Measurements from ENCODE around the gene PDCD2L. TPM values are rescaled to one million over a fixed set of nuclear protein-coding genes. Genes with fewer than 3 reads are reported as not detected.

The PDCD2L gene
- polyA plus RNA-seq, 1 donor (not counting 4 experiments of a cell fraction or from before 2014, with no cell fraction given): 23.8 TPM

DNA sequence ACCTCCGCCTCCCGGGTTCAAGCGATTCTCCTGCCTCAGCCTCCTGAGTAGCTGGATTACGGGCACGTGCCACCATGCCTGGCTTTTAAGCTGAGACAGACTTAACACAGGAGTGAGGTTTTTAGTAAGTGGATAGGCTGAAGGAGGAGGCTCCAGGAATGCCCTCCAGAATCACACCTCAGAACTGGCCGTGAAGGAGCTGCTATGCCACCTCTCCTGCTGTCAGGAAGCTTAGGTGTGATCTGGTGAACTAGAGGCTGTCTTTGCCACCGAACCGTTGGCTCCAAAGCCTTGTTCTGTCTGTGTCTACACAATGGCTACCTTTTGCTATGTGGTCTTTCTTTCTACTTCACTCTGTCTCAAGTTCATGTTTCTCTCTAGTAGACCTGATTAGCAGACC, 4.2 kb downstream of the PDCD2L start:
- no peaks in the 10 kb centered on the region for H3K9me3 ChIP-seq (ENCODE audit: control insufficient read depth, low read depth, low read length)
- no peak overlapping the region for H2AFZ ChIP-seq (ENCODE audit: control insufficient read depth, low read length)
- dilution Hi-C loops (cut with MboI; ENCODE audit: extremely low pct_ligation_motif_present, low sequenced_read_pairs): no loop called here
- FAIRE-seq: no peak
- no peaks in the 10 kb centered on the region for H3K9me1 ChIP-seq (ENCODE audit: control insufficient read depth, extremely low read depth, insufficient read depth, low read length)
- no peak overlapping the region for H3K9ac ChIP-seq (ENCODE audit: control insufficient read depth, extremely low read depth, insufficient read depth, low read length)
- no peak for TF ChIP-seq EZH2 (IDR thresholded peaks at IDR 0.05; ENCODE audit: low read length)
- TF ChIP-seq, protein P1, sequence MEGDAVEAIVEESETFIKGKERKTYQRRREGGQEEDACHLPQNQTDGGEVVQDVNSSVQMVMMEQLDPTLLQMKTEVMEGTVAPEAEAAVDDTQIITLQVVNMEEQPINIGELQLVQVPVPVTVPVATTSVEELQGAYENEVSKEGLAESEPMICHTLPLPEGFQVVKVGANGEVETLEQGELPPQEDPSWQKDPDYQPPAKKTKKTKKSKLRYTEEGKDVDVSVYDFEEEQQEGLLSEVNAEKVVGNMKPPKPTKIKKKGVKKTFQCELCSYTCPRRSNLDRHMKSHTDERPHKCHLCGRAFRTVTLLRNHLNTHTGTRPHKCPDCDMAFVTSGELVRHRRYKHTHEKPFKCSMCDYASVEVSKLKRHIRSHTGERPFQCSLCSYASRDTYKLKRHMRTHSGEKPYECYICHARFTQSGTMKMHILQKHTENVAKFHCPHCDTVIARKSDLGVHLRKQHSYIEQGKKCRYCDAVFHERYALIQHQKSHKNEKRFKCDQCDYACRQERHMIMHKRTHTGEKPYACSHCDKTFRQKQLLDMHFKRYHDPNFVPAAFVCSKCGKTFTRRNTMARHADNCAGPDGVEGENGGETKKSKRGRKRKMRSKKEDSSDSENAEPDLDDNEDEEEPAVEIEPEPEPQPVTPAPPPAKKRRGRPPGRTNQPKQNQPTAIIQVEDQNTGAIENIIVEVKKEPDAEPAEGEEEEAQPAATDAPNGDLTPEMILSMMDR (optimal IDR thresholded peaks at IDR 0.05 in 1 of 3, IDR thresholded peaks at IDR 0.05 in 1 of 3, conservative IDR thresholded peaks at IDR 0.05 in 1 of 3; ENCODE audit: extremely low read depth in 1 of 3, insufficient read depth in 2 of 3, low read length in 3 of 3): no peak
- H3K4me2 ChIP-seq (ENCODE audit: control insufficient read depth, extremely low read depth, insufficient read depth, low read depth, low read length): no peak overlapping the region
- no peaks in the 10 kb centered on the region for H4K20me1 ChIP-seq (ENCODE audit: control insufficient read depth, extremely low read depth, insufficient read depth, low read length)
- H3K27me3 ChIP-seq (ENCODE audit: control insufficient read depth, extremely low read depth, insufficient read depth, low read length): no peaks in the 10 kb centered on the region
- peaks cover 3% of the 10 kb centered on the region for H3K4me1 ChIP-seq (ENCODE audit: control insufficient read depth, extremely low read depth, insufficient read depth, low read length)
- DNase-seq (ENCODE audit: low read depth, low spot score): no peak
- H3K36me3 ChIP-seq (ENCODE audit: control insufficient read depth in 2 of 2, extremely low read depth in 1 of 2, insufficient read depth in 2 of 2, low read length in 2 of 2): peaks cover 4 to 11% of the 10 kb centered on the region in 2 experiments
- no peak overlapping the region for H3K4me3 ChIP-seq (ENCODE audit: control insufficient read depth in 2 of 3, extremely low read depth in 1 of 3, insufficient read depth in 2 of 3, low read depth in 1 of 3, low read length in 3 of 3)
- H3K27ac ChIP-seq (ENCODE audit: control insufficient read depth, insufficient read depth, low read length): no peak overlapping the region
- H3K79me2 ChIP-seq (ENCODE audit: control insufficient read depth, insufficient read depth, low read length): peaks cover 18% of the 10 kb centered on the region

DNA sequence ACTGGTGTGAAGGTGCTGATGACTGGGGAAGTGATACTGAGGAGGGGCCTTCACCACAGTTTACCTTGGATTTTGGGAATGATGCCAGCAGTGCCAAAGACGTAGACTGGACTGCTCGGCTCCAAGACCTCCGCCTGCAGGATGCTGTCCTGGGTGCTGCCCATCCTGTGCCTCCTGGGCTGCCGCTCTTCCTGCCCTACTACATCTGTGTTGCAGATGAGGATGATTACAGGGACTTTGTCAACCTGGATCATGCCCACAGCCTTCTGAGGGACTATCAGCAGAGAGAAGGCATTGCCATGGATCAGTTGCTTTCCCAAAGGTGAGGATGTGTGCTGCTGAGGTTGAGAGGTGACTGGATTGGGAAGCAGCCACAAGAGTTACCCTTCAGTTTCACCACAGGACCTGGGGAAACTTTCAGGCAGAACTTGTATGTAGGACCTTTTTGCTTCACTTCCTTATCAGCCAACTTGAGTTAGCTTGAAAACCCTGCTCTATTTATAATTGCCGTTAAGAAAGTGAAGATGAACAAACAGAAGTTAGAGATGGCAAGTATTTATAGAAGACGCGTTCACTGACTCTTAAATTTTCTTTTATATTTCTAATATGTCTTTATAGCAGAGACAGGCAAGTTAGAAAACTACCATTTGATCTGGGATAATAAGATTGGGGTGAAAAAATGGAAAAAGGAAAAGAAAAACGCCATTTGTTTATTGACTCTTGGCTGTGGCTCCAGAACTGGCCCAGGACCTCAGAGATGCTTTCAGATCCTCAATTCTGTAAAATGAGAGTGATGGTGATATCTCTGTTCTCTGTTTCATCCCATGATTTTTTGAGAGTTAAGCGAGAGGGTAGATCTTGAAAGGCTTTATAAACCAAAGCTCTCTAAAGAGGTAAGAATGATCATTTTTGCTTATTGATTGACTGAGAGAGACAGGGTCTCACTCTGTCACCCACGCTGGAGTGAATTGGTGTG, 5.3 kb downstream of the PDCD2L start:
- Histone ChIP-seq H4K20me1 (ENCODE audit: control insufficient read depth, extremely low read depth, insufficient read depth, low read length) (no peaks in the 10 kb centered on the region), H3K4me2 (ENCODE audit: control insufficient read depth, extremely low read depth, insufficient read depth, low read depth, low read length) (no peak overlapping the region), H3K27me3 (ENCODE audit: control insufficient read depth, extremely low read depth, insufficient read depth, low read length) (no peaks in the 10 kb centered on the region), H3K36me3 (ENCODE audit: control insufficient read depth in 2 of 2, extremely low read depth in 1 of 2, insufficient read depth in 2 of 2, low read length in 2 of 2) (peaks cover 9 to 12% of the 10 kb centered on the region in 2 experiments), H3K9me1 (ENCODE audit: control insufficient read depth, extremely low read depth, insufficient read depth, low read length) (no peaks in the 10 kb centered on the region), H3K9ac (ENCODE audit: control insufficient read depth, extremely low read depth, insufficient read depth, low read length) (no peak overlapping the region), H2AFZ (ENCODE audit: control insufficient read depth, low read length) (no peak overlapping the region), H3K27ac (ENCODE audit: control insufficient read depth, insufficient read depth, low read length) (no peak overlapping the region), H3K9me3 (ENCODE audit: control insufficient read depth, low read depth, low read length) (no peaks in the 10 kb centered on the region), H3K79me2 (ENCODE audit: control insufficient read depth, insufficient read depth, low read length) (peaks cover 16% of the 10 kb centered on the region), H3K4me3 (ENCODE audit: control insufficient read depth in 2 of 3, extremely low read depth in 1 of 3, insufficient read depth in 2 of 3, low read depth in 1 of 3, low read length in 3 of 3) (no peak overlapping the region), H3K4me1 (ENCODE audit: control insufficient read depth, extremely low read depth, insufficient read depth, low read length) (peaks cover 3% of the 10 kb centered on the region)
- no peak for FAIRE-seq
- dilution Hi-C loops (cut with MboI; ENCODE audit: extremely low pct_ligation_motif_present, low sequenced_read_pairs): no loop called here
- TF ChIP-seq EZH2 (IDR thresholded peaks at IDR 0.05; ENCODE audit: low read length): no peak
- TF ChIP-seq, protein P1 (optimal IDR thresholded peaks at IDR 0.05 in 1 of 3, IDR thresholded peaks at IDR 0.05 in 1 of 3, conservative IDR thresholded peaks at IDR 0.05 in 1 of 3; ENCODE audit: extremely low read depth in 1 of 3, insufficient read depth in 2 of 3, low read length in 3 of 3): no peak
- DNase-seq (ENCODE audit: low read depth, low spot score): no peak
